HK-2 (cell line): ENCODE data around the gene ALDH1A2.
A peak's percentile ranks its signal among the peaks of the same experiment; 100 is the strongest.
"Not testable (repeated sequence)": the region's sequence is repeated elsewhere in the genome, so short reads cannot be mapped to it uniquely, and the experiment has no call there.

Experiments
- DNase-seq: peaks from one replicate; pipeline ENCODE4 v3.0.0-alpha.2; 2018; ENCODE audit not compliant: unreplicated experiment

ALDH1A2 gene

GRCh38 chr15:58065445-58066041, at the start of gene ALDH1A2:
TSS of gene ALDH1A2 (minus strand) at chr15:58065711. CDS start at chr15:58065650, 61 bp downstream.
- no peak for DNase-seq

GRCh38 chr15:58114812-58115211, 49.3 kb upstream of the ALDH1A2 start:
- DNase-seq, result no peak

GRCh38 chr15:58114388-58114787, 48.9 kb upstream of the ALDH1A2 start:
- DNase-seq, result no peak

GRCh38 chr15:58113358-58113757, 47.8 kb upstream of the ALDH1A2 start:
- not testable (repeated sequence) for DNase-seq

- no peak for DNase-seq
These were observed 46.2 kb upstream of the ALDH1A2 start for GRCh38 chr15:58111718-58112104.

GRCh38 chr15:58110999-58111717, 45.6 kb upstream of the ALDH1A2 start:
- DNase-seq, result no peak

- no peak for DNase-seq
These were observed 43.9 kb upstream of the ALDH1A2 start for GRCh38 chr15:58109419-58109818.

- DNase-seq, result no peak
These were observed 42.6 kb upstream of the ALDH1A2 start for GRCh38 chr15:58108117-58108516.

- DNase-seq, result no peak
These were observed 38.0 kb upstream of the ALDH1A2 start for GRCh38 chr15:58103482-58103881.

- no peak for DNase-seq
These were observed 31.1 kb upstream of the ALDH1A2 start for GRCh38 chr15:58096529-58097084.

- DNase-seq, result no peak
These were observed 29.9 kb upstream of the ALDH1A2 start for GRCh38 chr15:58095415-58095814.

- DNase-seq, result no peak
These were observed 22.4 kb upstream of the ALDH1A2 start for GRCh38 chr15:58087871-58088270.

GRCh38 chr15:58086491-58086890, 21.0 kb upstream of the ALDH1A2 start:
- no peak for DNase-seq

- no peak for DNase-seq
These were observed 18.0 kb upstream of the ALDH1A2 start for GRCh38 chr15:58083526-58083925.

GRCh38 chr15:58081891-58082290, 16.4 kb upstream of the ALDH1A2 start:
- DNase-seq, result no peak

GRCh38 chr15:58081456-58081855, 15.9 kb upstream of the ALDH1A2 start:
- no peak for DNase-seq

- not testable (repeated sequence) for DNase-seq
These were observed 15.4 kb upstream of the ALDH1A2 start for GRCh38 chr15:58080959-58081358.

- no peak for DNase-seq
These were observed 14.9 kb upstream of the ALDH1A2 start for GRCh38 chr15:58080398-58080797.

GRCh38 chr15:58078591-58078990, 13.1 kb upstream of the ALDH1A2 start:
- no peak for DNase-seq

- DNase-seq, result no peak
These were observed 11.9 kb upstream of the ALDH1A2 start for GRCh38 chr15:58077427-58077826.

- DNase-seq, result no peak
These were observed 8.9 kb upstream of the ALDH1A2 start for GRCh38 chr15:58074452-58074851.

- DNase-seq, result peak; percentile 26
These were observed 5.4 kb upstream of the ALDH1A2 start for GRCh38 chr15:58070801-58071418.

- DNase-seq, result no peak
These were observed 3.5 kb upstream of the ALDH1A2 start for GRCh38 chr15:58069008-58069407.
